GM21367 (cell line): ENCODE results near the gene KCNF1.

ENCODE experiments used
- ATAC-seq: cut with Tn5 transposase; IDR thresholded peaks from one replicate; pipeline ENCODE4 v1.9.1; 2021; ENCODE audit not compliant: unreplicated experiment

The KCNF1 gene

DNA sequence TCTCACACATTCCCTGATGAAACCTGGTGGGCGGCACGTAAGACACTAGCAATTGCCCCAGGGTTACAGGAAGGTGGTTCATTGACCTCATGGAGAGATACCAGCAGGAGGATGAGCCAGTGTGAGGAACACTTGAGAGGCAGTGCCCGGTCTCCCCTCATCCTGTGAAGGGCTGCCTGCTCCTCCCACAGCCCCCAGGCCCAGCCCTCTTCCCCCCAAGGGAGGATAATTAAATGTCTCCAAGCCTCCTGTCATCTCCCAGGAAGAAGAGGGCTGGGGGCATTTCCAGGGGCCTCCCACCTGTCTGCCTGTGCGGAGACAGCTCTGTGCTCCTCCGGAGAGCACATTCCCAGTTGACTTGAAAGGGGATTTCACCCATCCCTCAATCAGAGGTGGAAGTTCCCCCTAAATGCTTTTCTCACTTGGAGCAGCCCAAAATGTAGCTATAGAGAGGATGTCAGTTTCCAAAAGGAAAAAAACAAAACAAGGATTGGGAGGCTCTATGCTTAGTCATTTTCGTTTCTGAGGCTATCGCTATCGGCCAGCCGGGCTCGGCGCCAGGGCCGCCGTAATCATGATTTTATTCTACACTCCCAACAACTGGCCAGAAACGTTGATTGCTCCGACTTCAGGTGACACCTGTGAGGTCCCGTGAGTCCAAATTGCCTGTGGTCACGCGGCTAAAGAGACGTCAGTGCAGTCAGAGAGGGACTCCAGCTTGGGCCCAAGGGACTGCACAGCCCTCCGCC lies 7.1 kb downstream of the KCNF1 start:
- no peak for ATAC-seq

DNA sequence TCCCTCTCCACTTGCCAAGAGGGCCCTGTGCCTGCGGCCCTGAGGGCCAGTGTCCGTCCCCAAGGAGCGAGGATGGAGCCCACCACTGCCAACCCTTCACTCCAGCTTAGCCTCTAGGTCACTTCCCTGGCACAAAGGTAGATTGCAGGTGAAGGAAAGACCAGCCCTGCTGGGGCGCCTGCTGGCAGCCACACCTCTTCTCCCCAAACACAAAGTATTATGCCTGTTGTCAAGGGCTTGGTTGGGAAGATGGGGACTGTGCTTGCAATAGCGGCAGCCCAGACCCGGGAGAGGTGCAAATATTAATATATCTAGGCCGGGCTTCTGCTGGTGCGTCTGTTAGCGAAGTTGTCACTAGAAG lies 7.7 kb downstream of the KCNF1 start:
- no peak for ATAC-seq

DNA sequence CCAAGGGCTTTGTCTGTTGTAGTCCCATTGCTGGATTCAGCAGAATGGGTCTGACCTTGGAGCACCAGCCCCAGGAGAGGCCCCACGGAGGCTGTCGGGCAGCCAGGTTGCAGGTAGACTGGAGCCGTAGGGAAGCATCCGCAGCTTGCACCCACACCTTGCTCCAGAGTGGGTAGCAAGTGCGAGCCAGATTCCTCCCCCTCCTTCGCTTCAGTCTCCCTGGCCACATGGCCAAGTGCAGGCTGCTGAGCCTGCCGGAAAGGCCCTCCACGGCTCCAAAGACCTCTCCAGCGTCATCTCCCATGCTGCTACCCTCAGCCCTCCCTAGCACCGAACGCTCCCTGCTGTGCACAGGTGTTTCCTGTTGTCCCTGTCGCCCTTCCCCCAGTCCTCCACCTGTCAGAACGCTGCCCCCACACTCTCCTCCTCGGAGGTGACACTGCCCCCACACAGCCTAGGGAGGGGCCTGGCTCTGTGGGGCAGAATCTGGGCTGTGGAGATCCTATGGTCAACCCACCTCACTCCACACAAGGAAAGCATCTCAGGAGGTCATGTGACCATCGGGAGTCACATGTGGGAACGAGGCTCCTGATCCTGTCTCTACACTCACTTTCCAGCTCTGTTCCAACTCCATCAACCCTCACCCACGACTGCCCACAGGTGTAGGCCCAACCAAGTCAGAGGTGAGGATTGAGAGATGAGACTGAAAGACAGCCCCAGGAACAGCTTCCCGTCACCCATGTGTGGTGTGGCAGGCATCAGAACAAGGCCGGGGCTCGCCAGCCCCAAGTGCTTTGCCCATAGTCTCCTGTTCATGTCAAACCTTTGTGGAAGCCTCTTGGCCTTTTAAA lies 8.3 kb downstream of the KCNF1 start:
- ATAC-seq = no peak

DNA sequence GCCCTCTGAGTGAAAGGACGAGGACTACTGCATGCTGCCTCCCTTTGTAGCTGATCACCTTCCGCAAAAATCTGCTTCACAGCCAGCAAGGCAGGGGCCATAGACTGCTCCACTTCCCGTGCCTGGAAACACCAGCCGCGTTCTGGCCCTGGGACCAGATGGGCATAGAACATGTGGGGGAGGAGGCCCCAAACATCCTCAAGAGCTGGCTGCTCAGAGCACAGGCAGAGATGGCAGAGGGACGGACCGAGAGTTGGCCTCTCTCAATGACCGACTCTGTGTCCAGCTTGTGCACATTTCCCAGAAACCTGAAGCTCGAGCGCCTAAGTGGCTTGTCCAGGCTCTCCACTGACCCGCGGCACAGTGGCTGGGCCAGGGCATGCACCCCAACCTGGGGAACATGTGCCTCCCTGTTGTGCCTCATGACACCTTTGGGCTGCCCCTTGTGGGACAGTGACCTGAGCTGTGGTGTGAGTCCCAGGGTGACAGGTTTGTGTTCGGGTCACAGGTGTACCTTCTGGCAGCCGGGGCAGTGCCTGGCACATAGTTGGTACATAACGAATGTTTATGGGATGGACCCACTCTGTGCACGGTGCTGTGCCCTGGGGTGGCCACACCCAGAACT lies 9.1 kb downstream of the KCNF1 start:
- ATAC-seq = no peak

DNA sequence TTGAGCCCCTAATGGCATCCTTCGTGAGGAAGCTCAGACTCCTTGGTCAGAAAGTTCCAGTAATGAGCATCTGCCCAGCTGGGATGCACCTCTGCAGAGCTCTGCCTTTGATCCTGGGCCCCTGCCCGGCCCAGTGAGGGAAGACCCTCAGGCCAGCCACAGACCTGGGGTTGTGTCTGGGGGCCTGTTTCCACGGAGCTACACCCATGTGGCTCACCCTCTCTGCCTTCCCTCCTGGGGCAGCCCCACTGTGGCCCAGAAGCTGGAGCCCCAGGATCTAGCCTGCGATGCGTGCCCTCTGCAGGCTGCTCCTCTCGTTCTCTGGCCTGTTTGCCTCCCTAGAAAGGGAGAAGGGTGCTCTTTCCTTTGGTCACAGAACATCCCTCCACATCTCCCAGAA lies 9.8 kb downstream of the KCNF1 start:
- ATAC-seq = no peak

DNA sequence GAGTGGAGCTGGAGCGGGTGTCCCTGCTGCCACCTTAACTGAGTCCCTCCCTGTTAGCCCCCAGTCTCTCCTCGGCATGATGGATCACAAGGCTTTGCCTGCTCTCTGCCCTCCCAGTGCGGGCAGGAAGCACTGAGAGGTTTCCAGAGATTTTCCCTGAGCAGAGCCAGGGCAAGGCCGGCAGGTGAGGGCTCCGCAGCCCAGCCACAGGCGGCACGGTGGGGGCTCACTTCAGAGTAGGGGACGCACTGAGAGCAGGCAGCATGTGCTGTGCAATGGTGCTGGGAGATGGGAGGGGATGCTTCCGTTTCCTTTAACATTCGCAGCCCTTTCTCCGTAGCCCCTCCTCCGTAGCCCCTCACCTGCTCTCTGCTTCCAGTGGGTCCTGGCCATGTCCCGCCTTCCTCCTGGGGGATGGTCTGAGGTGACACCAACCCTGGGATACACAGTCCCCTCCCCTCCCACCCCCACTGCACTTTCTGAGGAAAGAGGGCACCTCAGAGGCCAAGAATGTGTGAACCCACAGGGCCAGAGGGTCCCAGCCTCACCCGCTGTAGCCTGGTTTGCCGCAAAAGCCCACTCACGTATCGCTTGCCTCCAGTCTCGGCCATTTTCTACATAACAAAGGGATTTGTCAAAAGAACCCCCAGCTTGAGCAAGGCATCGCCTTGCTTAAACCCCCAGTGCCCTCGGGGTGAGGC lies 10.7 kb downstream of the KCNF1 start:
- no peak for ATAC-seq

DNA sequence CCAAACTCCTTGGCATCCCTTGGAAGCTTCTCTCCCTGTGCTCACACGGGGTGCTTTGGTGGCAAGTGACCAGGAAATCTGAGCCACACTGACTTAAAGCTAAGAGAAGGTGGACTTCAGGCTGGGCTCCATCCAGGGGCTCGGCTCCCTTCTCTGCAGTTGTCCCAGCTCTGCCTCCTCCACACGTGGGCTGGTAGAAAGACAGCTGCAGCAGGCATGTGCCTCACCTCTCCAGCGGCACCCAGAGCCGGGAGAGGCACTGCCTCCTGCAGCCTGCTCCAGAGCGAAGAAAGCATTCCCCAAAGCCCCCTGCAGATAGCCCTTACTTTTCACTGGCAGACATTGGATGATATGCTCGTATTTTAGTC lies 11.3 kb downstream of the KCNF1 start:
- no peak for ATAC-seq

DNA sequence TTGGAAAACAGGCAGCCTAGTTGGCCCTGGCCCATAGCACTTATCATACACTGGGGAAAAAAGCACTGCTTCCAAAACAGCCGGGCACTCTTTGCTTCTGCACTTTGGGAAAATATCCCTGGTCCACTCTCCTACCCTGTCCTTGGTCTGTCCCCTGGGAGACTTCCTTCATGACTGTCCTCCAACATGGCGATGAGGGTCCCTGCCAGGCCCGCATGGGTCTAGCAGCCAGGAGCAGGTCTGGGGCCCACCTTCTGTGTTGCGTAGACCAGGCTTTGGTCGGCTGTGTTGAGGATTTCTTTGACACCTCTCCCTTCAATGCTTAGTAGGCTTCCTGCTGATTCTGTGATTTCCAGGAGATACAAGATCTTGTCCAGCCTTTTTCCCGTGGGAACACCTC lies 12.2 kb downstream of the KCNF1 start:
- ATAC-seq = no peak

DNA sequence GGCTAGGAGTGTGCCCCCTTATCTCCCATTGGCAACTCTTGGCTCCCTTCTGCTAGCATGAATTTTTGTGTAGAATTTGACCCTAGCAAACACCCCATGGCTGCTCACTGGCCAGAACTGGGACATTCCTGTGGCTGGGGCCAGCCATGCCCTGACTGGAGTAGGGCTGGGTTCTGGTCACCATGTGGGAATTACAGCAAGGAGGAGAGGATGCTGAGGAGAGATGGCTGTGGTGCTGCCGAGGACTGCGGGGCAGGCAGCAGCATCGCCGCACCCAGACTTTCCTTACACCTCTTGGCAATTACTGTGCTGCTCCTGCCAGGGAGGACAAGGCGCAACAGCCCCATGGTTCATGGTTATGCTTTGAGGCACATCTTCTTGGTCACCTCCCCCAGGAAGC lies 12.7 kb downstream of the KCNF1 start:
- ATAC-seq = no peak

DNA sequence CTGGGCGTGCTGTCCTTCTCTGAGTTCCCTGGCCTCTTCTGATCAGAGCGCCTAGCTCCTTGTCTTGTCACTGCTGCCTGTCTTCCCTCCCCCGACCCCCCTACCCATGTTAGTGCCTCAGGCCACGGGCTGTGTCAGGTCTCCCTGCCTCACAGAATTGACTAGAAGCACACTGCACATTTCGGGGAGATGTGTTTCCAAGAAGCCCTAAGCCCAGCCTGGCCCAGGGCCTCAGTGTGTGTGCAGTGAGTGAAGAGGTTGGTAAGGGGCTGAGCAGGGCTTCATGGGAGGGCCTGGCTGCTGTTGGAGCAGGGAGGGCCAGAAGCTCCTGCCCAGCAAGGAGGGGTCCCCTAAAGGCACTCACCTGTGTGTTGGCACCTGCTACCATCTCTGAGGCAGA lies 13.1 kb downstream of the KCNF1 start:
- ATAC-seq = no peak

DNA sequence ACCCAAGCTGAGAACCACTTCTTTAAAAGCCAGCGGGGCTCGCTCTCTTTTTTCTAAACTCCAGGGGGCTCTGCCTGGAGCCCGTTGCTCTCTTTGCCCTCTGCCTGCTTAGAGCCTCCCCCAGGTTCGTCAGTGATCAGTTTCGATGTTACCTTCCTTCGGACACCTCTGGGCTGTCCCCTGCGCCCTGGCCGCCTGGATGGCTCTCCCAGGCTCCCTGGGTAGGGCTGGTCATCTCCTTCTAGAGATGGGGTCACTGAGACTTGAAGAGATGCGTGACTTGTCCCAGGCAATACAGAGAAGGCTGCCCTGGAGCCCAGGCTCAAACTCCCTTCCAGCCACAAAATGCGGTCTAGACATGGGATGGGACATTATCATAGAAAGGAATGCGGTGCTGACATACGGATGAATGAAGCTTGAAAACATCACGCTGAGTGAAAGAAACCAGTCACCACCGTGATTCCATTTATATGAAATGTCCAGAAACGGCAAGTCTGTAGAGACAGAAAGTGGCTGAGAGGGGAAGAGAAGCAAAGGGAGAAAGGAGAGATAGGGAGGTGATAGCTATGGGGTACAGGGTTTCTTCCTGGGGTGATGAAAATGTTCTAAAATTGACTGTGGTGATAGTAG lies 14.6 kb downstream of the KCNF1 start:
- no peak for ATAC-seq

DNA sequence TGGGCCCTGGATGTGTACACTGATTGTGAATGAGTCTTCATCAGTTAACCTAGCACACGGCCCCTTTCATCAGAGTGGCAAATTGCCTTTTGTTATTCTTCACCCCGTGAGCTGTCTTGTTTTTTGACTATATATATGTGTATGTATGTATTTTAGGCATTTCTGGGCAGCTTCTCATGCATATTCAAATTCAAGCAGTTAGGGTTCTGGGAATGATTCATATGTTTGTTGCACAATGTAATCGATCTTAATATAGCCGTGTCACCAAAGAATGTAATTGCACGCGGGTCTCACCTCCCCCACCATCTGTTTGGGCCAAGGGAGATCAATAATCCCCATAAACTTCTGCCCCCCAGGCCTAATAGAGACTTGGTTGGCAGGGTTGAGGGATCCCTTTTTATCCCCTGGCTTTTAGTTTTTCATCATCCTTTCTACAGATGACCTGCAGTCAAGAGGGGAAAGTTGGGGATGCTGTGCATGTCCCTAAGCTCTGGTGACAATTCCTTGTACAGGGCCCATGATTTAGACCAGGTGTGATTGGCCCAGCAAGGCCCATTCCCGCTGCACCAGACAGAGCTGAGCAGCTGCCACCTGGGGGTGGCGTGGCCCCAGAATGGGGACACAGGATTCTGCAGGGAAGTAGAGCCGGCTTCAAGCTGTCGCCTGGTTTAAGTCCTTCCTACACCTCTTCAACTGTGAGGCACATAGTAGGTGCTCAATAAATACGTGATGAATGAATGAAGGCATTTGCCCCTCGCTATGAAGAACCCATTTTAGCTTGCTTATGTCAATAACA lies 19.2 kb downstream of the KCNF1 start:
- ATAC-seq = no peak

DNA sequence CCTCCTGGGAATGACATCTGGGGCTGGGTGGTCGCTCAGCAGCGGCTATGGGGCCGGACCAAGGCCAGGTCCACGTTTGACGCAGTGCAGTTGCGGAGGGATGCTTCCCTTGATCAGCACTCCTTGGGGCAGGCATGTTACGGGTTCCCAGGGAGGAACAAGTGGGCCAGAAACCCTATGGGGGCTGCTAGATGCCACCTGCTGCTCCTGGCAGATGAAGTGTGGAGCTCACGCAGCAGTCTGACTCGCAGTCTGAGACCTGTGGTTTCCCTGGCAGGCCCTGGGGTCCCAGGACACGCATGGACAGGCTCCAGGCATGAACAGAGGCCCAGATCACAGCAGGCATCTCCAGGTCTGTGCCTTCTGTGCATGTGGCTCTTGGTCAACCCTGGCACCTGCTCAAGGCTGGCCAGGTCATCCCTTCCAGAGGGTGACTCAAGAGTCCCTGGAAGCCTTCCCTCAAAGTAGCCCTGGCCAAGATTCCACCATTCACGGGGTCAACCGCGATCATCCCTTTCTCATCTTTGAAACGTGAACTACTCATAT lies 20.0 kb downstream of the KCNF1 start:
- ATAC-seq = no peak

DNA sequence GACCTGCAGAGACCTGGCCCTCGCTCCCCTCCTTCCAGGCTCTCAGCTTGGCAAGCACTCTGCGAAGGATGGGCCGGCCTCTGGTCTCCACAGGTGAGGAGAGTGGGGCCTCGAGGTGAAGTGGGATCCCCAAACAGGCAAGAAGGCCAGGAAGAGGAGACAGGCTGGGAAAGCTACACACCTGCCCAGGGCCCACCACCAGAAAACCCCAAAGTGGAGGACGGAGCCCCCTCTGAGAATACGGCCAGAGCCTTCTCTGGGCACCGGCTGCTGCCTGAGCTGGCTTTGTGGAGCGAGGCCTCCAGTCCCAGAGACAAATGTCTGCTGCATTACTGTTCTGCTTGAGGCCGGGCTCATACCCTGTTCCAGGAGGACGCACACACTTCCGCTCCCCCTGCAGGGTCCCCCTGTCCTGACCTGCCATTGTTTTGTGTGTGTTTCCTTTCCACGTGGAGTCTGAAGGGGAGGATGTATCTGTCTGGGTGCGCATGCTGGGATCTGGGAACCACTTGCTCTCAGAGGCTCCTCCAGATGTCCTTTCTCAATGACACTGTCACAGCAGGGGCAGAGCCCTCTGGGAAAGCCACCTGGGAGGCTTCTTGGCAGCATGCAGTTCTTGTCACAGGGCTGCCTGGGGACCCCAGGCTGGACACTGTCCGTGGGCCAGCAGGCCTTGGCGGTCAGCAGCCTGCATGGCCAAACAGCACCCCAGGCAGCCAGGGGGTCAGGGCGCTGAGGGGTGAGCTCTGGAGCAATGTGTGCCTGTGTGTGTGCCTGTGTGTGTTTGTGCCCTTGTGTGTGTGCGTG lies 20.8 kb downstream of the KCNF1 start:
- ATAC-seq = no peak

DNA sequence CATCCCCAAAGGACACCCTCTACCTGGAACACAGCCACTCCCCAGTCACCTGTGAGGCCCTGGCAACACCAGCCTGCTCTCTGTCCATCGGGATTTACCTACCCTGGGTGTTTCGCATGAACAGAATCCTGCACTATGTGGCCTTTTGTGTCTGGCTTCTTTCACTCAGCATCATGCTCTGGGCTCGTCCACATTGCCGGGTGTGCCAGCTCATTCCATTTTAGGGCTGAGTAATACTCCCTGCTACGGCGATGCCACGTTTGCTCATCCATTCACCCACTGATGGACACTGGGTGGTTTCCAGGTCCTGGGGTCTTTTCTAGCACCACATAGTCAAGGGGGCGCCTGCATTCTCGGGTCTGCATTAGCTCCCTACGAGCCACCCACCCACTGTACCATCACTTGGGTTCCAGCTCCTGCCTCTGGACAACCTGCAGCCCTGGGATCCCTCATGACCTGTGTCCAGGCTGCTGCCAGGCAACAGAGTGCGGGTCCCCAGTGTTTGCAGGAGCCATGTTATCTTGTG lies 22.0 kb downstream of the KCNF1 start:
- no peak for ATAC-seq

DNA sequence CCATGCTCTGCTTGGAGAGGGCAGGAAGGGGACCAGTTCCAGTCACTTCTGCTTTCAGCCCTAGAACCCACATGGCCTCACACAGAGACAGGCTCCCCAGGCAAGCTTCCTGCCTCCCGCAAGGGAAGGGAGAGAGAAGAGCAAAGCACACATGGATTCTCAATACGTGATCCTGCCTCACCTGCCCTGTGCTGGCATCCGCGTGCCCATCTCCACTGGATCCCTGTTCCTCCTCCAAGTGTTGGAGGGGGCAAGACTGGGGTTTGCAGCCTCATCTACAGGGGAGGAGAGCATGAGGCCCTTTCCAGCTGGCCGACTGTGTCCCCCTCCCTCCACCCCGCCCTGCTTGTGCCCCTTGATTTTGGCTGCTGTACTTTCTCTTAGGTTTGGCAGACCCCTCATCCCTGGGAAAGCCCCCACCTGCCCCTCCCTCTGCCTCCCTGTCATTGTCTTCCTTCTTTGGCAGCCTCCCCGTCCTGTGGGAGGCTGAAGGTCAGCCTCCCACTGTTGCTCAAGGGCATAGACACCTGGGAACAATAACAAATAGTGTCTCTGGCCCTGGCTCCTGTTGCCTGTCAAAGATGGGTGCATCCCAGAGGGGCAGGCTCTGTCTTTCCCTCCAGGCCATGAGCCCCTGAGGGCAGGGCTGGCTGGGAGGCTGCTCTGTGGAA lies 22.7 kb downstream of the KCNF1 start:
- ATAC-seq = no peak

DNA sequence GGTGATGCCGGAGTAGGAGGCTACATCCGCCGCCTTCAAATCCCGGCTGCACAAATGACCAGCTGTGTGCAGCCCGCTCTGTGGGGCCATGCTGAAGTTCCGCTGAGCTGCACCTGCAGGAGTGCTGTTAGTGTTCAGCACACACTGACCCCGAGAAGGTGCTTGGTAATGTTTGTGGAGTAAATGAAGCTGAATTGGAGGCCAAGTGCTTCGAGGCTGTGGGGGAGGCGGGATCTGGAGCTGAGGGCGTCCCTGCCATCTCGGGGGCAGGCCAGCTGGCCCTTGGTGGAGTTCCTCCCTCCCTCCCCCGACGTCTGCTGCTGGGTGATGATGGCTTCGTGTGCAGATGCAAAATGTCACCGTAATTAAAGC lies 23.2 kb downstream of the KCNF1 start:
- no peak for ATAC-seq

DNA sequence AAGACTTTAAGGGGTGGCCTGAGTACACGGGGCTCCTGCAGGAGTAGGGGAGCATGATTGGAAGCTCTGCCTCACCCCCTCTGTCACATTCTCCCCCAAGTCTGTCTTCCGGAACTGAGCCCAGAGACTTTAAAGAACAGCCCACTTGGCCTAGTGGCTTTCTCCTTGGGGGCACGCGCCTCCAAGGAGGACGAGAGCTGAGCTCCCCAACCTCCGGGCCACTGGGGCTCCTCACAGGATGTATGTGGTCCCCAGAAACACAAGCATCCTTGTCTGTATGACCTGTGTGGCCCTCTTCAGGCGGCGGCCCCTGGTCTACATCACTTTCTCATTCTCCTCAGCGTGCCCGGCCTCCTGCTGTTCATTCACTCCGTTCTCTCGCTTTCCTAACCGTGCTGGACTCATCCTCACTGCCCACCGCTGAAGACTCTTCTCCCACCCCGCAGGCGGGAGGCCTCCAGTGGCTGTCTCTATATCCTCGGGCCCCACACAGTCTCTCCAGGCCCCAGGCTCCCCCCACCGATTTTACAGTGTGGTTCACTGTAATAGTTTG lies 23.7 kb downstream of the KCNF1 start:
- ATAC-seq = no peak
